Fibroblast of the conjunctiva (primary cell): ENCODE results near the gene LBP.
"Not testable (repeated sequence)": the region's sequence is repeated elsewhere in the genome, so short reads cannot be mapped to it uniquely, and the experiment has no call there.

Experiments used
- DNase-seq: peaks from one replicate; pipeline ENCODE4 v3.0.0-alpha.2; 2010; ENCODE audit warnings: low read depth

LBP gene

DNA sequence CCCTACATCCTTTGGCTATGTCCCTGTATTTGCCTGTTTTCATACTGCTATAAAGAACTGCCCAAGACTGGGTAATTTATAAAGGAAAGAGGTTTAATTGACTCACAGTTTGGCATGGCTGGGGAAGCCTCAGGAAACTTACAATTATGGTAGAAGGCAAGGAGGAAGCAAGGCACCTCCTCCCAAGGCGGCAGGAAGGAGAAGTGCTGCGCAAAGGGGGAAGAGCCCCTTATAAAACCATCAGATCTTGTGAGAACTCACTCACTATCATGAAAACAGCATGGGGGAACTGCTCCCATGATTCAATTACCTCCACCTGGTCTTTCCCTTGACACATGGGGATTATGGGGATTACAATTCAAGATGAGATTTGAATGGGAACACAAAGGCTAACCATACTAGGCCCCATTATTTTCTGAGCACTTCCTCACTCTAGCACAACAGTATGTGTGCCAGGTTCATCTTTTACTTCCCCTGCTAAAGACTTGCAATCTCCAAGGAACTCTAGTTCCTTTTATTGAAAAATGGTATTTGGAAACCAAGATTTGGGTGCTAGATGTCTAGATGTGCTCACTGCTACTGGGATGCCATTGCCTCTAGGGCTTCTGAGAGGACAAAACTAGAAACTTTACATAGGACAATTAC is 49.6 kb downstream of the LBP start:
- DNase-seq = not testable (repeated sequence)

- DNase-seq = no peak
Observed at GRCh38 chr20:38402089-38402488, 55.8 kb downstream of the LBP start.

GRCh38 chr20:38402816-38403215 is 56.5 kb downstream of the LBP start:
- DNase-seq = no peak

DNA sequence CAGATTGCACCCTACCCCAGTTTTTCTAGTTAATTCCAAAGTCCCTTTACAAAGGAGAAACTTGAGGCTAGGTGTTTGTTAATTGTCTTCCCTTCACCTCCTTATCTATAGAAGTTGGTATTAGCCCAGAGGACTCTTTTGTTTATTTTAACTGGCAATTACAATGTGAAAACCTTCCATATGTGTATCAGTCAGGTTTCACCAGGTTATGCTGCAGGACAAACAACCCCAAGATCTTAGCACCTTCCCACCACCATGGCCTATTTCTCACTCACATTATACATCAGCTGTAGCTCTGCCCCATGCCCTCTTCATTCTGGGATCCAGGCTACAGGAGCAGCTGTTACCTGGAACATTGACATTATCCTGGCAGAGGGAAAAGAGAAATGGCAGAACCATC is 57.7 kb downstream of the LBP start:
- no peak for DNase-seq

GRCh38 chr20:38405132-38405531 is 58.9 kb downstream of the LBP start:
- DNase-seq = no peak

- no peak for DNase-seq
Observed at GRCh38 chr20:38406476-38406875, 60.2 kb downstream of the LBP start.

- DNase-seq = no peak
Observed at GRCh38 chr20:38407321-38407720, 61.0 kb downstream of the LBP start.

GRCh38 chr20:38407822-38408221 is 61.5 kb downstream of the LBP start:
- DNase-seq = not testable (repeated sequence)

DNA sequence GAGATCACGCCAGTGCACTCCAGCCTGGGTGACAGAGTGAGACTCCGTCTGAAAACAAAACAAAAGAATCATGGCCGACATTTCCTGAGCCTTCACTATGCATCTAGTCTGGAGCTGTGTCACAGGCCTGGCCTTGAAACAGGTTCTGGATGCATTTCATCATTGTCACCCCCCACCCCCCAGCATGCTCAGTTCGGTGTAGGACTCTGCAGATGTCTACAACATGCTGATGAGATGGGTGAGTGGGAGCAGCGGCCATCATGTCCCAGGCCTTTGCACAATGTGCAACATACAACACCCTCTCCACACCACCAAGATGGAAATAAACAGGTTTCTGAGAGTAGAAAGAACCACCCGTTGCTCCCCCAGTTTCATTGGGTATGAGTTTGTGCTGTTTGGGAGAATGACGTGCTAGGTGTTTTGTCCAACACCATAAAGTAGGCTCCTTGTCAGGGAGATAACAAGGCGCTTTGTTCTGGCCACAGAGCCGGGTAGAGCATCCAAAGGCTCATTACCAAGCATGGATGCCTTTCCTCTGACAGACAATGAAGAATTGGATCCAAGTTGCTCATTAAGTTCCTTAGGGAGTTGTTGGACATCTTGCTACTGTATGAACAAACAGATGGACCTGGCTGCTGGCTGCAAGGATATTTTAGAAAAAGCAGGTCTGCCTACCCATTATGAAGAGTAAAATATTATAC is 66.7 kb downstream of the LBP start:
- no peak for DNase-seq

DNA sequence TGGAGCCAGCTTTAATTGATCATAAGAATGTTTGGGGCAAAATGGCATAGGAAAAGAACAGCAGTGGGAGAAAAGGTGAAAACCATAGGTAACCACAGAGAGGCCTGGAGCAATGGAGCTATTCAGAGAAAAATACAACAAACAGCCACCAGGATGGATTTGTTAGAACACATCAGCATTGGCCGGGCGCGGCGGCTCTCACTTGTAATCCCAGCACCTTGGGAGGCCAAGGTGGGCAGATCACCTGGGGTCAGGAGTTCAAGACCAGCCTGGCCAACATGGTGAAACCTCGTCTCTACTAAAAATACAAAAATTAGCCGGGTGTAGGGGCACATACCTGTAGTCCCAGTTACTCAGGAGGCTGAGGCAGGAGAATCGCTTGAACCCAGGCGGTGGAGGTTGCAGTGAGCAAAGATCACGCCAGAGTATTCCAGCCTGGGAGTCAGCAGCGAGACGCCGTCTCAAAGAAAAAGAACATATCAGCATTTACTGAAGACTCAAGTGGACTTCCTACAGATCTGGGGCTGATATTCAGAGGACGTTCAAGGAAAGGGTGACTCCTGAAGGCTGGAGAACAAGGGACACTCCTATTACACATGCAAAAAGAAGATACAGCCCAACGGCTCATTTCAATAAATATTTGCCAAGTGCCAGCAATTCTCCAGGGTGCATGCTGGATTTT is 68.6 kb downstream of the LBP start:
- no peak for DNase-seq

GRCh38 chr20:38418509-38419204 is 72.4 kb downstream of the LBP start:
- peak; percentile 22 for DNase-seq

DNA sequence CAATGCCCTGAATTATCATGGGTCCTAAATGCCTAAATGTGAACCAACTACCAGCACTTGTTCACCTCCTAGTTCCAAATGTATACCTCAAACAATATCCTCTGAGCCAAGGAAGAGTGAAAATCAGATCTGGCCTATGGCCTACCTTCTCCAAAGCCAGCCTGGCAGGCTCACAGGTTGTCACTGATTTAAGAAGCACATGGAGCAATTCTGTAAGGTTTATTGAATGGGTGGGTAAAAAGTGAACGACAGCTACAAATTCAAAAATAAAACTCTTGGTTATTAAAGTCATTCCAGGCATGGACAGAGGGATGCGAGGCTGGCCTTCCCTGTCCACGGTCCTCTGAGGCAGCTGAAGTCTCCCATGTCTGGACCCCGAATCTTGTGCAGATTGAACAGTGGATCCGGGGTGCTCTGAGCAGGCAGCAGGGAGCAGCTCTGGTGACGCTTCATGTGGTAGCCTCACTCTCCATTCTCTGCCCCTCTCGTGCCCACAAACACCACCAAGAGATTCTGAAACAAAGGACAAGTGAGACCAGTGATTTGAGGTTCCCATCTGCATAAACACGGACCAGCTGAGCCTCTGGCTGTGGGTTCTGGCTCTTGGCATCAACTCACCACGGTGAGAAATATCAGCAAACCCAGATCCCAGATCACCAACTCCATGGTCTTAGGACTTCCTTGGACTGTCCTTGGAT is 74.3 kb downstream of the LBP start:
- no peak for DNase-seq

GRCh38 chr20:38421915-38422314 is 75.6 kb downstream of the LBP start:
- no peak for DNase-seq

GRCh38 chr20:38423541-38423940 is 77.3 kb downstream of the LBP start:
- DNase-seq = no peak

DNA sequence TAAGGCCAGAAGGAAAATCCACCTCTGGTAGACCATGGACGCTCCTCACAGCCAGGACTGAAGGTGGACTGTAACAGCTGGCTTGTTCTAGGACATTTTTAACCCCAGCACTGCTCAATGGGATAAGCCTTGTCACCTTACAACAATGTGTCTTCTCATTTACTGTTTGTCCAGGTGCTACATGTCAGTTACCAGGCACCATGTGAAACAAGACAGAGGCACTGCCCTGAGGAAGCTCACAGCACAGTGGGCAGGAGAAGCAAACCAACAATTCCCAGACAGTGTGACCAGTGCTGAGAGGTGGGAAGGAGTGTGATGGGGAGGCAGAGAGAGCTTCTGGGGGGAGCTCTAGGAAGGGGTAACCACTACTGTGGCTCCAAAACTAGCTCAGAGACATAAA is 78.1 kb downstream of the LBP start:
- no peak for DNase-seq

DNA sequence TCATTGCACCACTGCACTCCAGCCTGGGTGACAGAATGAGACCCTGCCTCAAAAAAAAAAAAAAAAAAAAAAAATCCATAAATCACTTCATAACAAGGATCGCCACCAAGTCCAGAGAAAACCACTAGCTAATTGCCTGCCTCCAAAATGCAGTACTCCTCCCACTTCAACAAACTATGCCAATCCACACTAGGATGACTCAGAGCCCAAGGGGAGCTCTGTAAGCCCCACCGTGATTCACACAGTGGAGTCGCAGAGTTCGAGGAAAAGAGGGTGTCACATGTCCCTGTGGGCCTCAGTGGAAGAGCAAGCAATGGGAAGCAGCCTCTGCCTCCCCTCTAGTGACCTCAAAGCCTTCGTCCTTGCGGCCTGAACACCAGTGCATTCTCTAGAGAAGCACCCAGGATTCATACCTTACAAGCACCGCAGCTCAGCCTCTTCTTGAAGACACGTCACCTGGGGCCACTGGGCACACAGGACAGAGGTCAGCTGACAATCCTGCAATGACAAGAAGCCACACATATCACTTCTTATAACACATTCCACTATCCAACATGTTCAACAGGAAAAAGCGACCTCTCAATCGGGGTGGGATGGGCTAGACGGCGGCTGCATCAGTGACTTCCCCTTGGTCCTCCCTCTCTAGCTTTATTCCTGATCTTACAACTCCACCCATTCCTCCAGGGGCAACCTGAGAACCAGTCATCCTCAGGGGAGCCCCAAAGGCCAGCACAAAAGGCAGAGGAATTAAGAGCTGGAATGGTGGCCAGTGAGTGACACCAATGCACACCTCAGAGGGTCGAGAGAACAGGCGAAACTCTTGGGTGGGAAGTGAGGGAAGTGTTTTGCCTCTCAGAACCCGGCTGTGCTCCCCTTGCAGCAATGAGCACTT is 80.0 kb downstream of the LBP start:
- DNase-seq = peak; percentile 57
